Right kidney (tissue), 1 donor: ENCODE results near the gene GKN1.

Experiments used
- DNase-seq: peaks from one replicate; pipeline ENCODE4 v3.0.0-alpha.2; 2016

GKN1 gene

GRCh38 chr2:69010437-69011194 is 36.2 kb downstream of the GKN1 start:
- DNase-seq = no peak

- no peak for DNase-seq
These were observed 37.2 kb downstream of the GKN1 start for GRCh38 chr2:69011611-69012157.

GRCh38 chr2:69012310-69013141 is 38.1 kb downstream of the GKN1 start:
- peak; percentile 83 for DNase-seq

- DNase-seq = peak; percentile 93
These were observed 38.9 kb downstream of the GKN1 start, which contains the start of gene ANTXR1 for GRCh38 chr2:69013142-69013839. ANTXR1 (plus strand) TSS chr2:69013179; CDS start chr2:69013500, 321 bp downstream.

- peak; percentile 37 for DNase-seq
These were observed 39.7 kb downstream of the GKN1 start for GRCh38 chr2:69013840-69014821.

- no peak for DNase-seq
These were observed 42.6 kb downstream of the GKN1 start for GRCh38 chr2:69017080-69017479.

GRCh38 chr2:69017835-69018234 is 43.4 kb downstream of the GKN1 start:
- no peak for DNase-seq

GRCh38 chr2:69018678-69019095 is 44.3 kb downstream of the GKN1 start:
- DNase-seq = no peak

- DNase-seq = no peak
These were observed 46.3 kb downstream of the GKN1 start for GRCh38 chr2:69020496-69021426.

GRCh38 chr2:69021727-69022126 is 47.3 kb downstream of the GKN1 start:
- no peak for DNase-seq

- DNase-seq = no peak
These were observed 48.1 kb downstream of the GKN1 start for GRCh38 chr2:69022548-69022947.

GRCh38 chr2:69023236-69023635 is 48.8 kb downstream of the GKN1 start:
- no peak for DNase-seq

GRCh38 chr2:69026026-69026425 is 51.6 kb downstream of the GKN1 start:
- no peak for DNase-seq

GRCh38 chr2:69026691-69027459 is 52.4 kb downstream of the GKN1 start:
- DNase-seq = no peak
